CD4-positive, alpha-beta T cell treated with Interleukin-2 at 100 ng/mL for 4 hours (primary cell): ENCODE data around the gene ANKMY2.

Experiments used
- DNase-seq: peaks from one replicate; pipeline ENCODE4 v3.0.0-alpha.2; 2020; ENCODE audit warnings: low spot score

The ANKMY2 gene

GRCh38 chr7:16579216-16579615, 66.3 kb downstream of the ANKMY2 start:
- DNase-seq, result no peak

GRCh38 chr7:16571941-16572340, 73.6 kb downstream of the ANKMY2 start:
- no peak for DNase-seq

GRCh38 chr7:16564909-16565426, 80.6 kb downstream of the ANKMY2 start:
- DNase-seq, result peak; percentile 64

GRCh38 chr7:16564023-16564380, 81.6 kb downstream of the ANKMY2 start:
- DNase-seq, result no peak

- DNase-seq, result peak; percentile 6
Measured at GRCh38 chr7:16563281-16564022, 82.1 kb downstream of the ANKMY2 start.

GRCh38 chr7:16562456-16563220, 82.9 kb downstream of the ANKMY2 start:
- DNase-seq, result no peak

GRCh38 chr7:16561943-16562342, 83.6 kb downstream of the ANKMY2 start:
- DNase-seq, result no peak

GRCh38 chr7:16559497-16560179, 85.9 kb downstream of the ANKMY2 start:
- no peak for DNase-seq

- no peak for DNase-seq
Measured at GRCh38 chr7:16558761-16559302, 86.7 kb downstream of the ANKMY2 start.

- DNase-seq, result no peak
Measured at GRCh38 chr7:16556359-16556758, 89.2 kb downstream of the ANKMY2 start.

- no peak for DNase-seq
Measured at GRCh38 chr7:16554518-16555236, 90.9 kb downstream of the ANKMY2 start.

- no peak for DNase-seq
Measured at GRCh38 chr7:16550671-16551070, 94.9 kb downstream of the ANKMY2 start.
